KMS-11 (cell line): Measurements from ENCODE around the gene MCF2L.

Experiments used
- H2AFZ ChIP-seq: fragments of 200-600 bp; sonication (generic); 2 replicates; pipeline ENCODE4 v1.6.1; 2016; ENCODE audit warnings: antibody characterized with exemption, mixed run types, low read depth
- H3K27ac ChIP-seq: fragments of 200-600 bp; sonication (generic); 2 replicates; pipeline ENCODE4 v1.6.1; 2016; ENCODE audit warnings: mild to moderate bottlenecking, mixed run types
- H3K27me3 ChIP-seq: fragments of 200-600 bp; sonication (generic); 2 replicates; pipeline ENCODE4 v1.6.1; 2017; ENCODE audit warnings: mild to moderate bottlenecking, low read depth, mixed run types, moderate library complexity; ENCODE audit not compliant: insufficient read depth
- H3K36me3 ChIP-seq: fragments of 200-600 bp; sonication (generic); 2 replicates; pipeline ENCODE4 v1.6.1; 2017; ENCODE audit warnings: mild to moderate bottlenecking, mixed run types; ENCODE audit not compliant: insufficient read depth
- H3K4me1 ChIP-seq: fragments of 200-600 bp; sonication (generic); 2 replicates; pipeline ENCODE4 v1.6.1; 2016; ENCODE audit warnings: mild to moderate bottlenecking, low read depth, mixed run types; ENCODE audit not compliant: poor library complexity, severe bottlenecking
- H3K4me2 ChIP-seq: fragments of 200-600 bp; sonication (generic); 2 replicates; pipeline ENCODE4 v1.7.0; 2016; ENCODE audit warnings: mild to moderate bottlenecking, mixed run types
- H3K4me3 ChIP-seq: fragments of 200-600 bp; sonication (generic); IDR thresholded peaks from 2 replicates; pipeline ENCODE4 v1.6.1; 2017; ENCODE audit warnings: low read depth, low read length, mixed read lengths; ENCODE audit not compliant: insufficient read depth
- H3K79me2 ChIP-seq: fragments of 200-600 bp; sonication (generic); 2 replicates; pipeline ENCODE4 v1.6.1; 2016; ENCODE audit warnings: low read depth, mixed run types; ENCODE audit not compliant: insufficient read depth
- H3K9ac ChIP-seq: fragments of 200-600 bp; sonication (generic); 2 replicates; pipeline ENCODE4 v1.6.1; 2016; ENCODE audit warnings: mild to moderate bottlenecking, mixed run types
- H4K20me1 ChIP-seq: fragments of 200-600 bp; sonication (generic); 2 replicates; pipeline ENCODE4 v1.6.1; 2016; ENCODE audit warnings: mild to moderate bottlenecking, mixed run types; ENCODE audit not compliant: insufficient read depth
- CTCF ChIP-seq: fragments of 200-600 bp; sonication (generic); conservative IDR thresholded peaks from 2 replicates; pipeline ENCODE4 v1.6.1; 2017; ENCODE audit warnings: low read depth, mild to moderate bottlenecking, antibody characterized with exemption, low read length, moderate library complexity, mixed read lengths

Gene MCF2L

GRCh38 chr13:113129921-113130750, 161.1 kb downstream of the MCF2L start:
- Histone ChIP-seq H3K27me3 (no peaks in the 10 kb centered on the region), H3K4me2 (no peak overlapping the region), H3K36me3 (no peaks in the 10 kb centered on the region), H3K9ac (no peak overlapping the region), H4K20me1 (no peaks in the 10 kb centered on the region), H3K27ac (no peak overlapping the region), H3K4me1 (no peaks in the 10 kb centered on the region), H3K79me2 (no peaks in the 10 kb centered on the region), H2AFZ (no peak overlapping the region), H3K4me3 (no peak overlapping the region)
- no peak for TF ChIP-seq CTCF

GRCh38 chr13:113135281-113135760, 166.3 kb downstream of the MCF2L start:
- Histone ChIP-seq H3K4me3 (no peak overlapping the region), H3K4me1 (no peaks in the 10 kb centered on the region), H3K9ac (no peak overlapping the region), H3K36me3 (no peaks in the 10 kb centered on the region), H3K27me3 (no peaks in the 10 kb centered on the region), H3K79me2 (no peaks in the 10 kb centered on the region), H3K27ac (no peak overlapping the region), H4K20me1 (no peaks in the 10 kb centered on the region), H2AFZ (no peak overlapping the region), H3K4me2 (no peak overlapping the region)
- TF ChIP-seq CTCF, result no peak

GRCh38 chr13:113137691-113138298, 168.8 kb downstream of the MCF2L start:
- H3K36me3 ChIP-seq, result no peaks in the 10 kb centered on the region
- H4K20me1 ChIP-seq, result no peaks in the 10 kb centered on the region
- H3K4me2 ChIP-seq, result no peak overlapping the region
- no peaks in the 10 kb centered on the region for H3K27me3 ChIP-seq
- no peak overlapping the region for H3K9ac ChIP-seq
- no peaks in the 10 kb centered on the region for H3K4me1 ChIP-seq
- no peak for TF ChIP-seq CTCF
- no peak overlapping the region for H2AFZ ChIP-seq
- H3K4me3 ChIP-seq, result no peak overlapping the region
- no peaks in the 10 kb centered on the region for H3K79me2 ChIP-seq
- no peak overlapping the region for H3K27ac ChIP-seq

- Histone ChIP-seq H3K79me2 (no peaks in the 10 kb centered on the region), H4K20me1 (no peaks in the 10 kb centered on the region), H3K36me3 (no peaks in the 10 kb centered on the region), H3K27ac (no peak overlapping the region), H2AFZ (no peak overlapping the region), H3K9ac (no peak overlapping the region), H3K4me3 (no peak overlapping the region), H3K4me1 (no peaks in the 10 kb centered on the region), H3K4me2 (no peak overlapping the region), H3K27me3 (no peaks in the 10 kb centered on the region)
- TF ChIP-seq CTCF, result no peak
Observed at GRCh38 chr13:113138792-113139551, 170.0 kb downstream of the MCF2L start.
